HG03025 (cell line): ENCODE data around the gene FAM120AOS.
"Not testable (repeated sequence)": the region's sequence is repeated elsewhere in the genome, so short reads cannot be mapped to it uniquely, and the experiment has no call there.

ENCODE experiments used
- ATAC-seq: cut with Tn5 transposase; IDR thresholded peaks from one replicate; pipeline ENCODE4 v1.9.1; 2021; ENCODE audit warnings: mild to moderate bottlenecking, moderate library complexity; ENCODE audit not compliant: unreplicated experiment, low FRiP score

FAM120AOS gene

DNA sequence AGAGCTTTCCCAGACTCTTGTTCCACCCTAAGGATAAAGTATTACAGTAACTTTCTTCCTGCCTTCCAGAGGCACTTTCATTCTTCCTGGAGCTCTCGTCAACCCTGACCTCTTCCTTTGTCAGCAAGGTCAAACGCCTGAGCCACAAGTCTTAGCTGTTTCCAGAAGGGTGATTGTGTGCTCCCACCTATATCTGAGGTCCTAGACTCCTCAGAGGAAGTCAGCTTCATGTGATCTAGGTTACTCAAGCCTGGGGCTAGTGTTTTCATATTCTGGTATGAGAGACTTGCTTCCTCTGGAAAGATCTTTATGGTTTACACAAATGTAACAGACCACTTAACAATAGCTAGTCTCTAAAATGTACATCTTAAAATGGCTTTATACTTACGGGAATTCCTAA is 7.3 kb downstream of the FAM120AOS start:
- ATAC-seq: no peak

DNA sequence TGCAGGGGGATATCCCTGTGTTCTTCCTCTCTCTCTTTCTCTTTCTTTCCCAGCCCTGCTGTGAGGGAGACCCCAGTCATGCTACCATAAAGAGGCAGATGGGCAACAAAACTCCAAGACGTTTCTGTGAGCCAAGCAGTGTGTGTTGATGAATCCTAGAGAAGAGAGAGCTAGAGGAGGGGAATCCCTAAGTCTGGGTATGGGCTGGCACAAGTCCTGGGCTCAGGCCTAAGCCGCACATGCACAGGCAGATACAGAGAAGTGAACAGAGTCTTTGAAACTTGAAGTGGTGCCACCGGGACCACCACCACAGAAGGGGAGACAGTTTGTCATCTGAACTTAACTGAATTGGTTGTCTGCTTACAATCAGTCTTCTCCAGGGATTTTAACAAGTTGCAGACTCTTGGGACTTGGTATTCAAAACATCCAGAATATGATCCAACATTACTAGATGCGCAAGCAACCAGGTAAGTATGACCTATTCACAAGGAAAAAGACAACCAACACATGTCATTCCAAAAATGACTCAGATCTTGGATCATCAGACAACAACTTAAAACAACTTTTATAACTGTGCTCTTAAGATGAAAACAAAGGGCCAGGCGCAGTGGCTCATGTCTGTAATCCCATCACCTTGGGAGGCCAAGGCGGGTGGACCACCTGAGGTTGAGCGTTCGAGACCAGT is 12.3 kb downstream of the FAM120AOS start:
- ATAC-seq: no peak

DNA sequence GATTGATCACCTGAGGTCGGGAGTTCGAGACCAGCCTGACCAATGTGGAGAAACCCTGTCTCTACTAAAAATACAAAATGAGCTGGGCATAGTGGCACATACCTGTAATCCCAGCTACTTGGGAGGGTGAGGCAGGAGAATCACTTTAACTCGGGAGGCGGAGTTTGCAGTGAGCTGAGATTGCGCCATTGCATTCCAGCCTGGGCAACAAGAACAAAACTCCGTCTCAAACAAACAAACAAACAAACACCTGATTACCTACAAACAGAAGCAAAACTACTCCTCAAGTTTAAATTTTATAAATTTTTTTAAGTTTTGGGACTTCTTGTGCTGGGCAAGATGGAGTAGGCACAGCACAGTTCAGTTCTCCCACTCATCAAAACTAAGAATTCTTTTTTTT is 14.1 kb downstream of the FAM120AOS start:
- not testable (repeated sequence) for ATAC-seq

DNA sequence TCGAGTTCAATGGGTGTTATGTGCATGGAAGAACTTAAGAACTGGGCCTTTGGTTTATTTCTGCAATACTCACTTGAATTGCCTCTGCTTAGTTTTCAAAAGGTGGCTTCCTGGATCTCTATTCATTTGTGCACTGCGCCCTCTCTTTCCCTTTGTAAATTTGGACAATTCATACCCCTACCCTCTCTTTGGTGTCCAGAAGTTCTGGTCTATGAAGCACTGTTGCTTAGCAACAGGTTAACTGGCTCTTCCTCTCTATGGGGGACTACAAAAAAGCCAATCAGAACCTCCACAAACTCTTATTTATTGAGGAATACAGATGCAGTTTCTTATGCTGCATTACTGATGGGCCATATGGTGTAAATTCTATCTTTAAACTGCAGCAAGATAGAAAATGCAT is 15.4 kb downstream of the FAM120AOS start:
- no peak for ATAC-seq

DNA sequence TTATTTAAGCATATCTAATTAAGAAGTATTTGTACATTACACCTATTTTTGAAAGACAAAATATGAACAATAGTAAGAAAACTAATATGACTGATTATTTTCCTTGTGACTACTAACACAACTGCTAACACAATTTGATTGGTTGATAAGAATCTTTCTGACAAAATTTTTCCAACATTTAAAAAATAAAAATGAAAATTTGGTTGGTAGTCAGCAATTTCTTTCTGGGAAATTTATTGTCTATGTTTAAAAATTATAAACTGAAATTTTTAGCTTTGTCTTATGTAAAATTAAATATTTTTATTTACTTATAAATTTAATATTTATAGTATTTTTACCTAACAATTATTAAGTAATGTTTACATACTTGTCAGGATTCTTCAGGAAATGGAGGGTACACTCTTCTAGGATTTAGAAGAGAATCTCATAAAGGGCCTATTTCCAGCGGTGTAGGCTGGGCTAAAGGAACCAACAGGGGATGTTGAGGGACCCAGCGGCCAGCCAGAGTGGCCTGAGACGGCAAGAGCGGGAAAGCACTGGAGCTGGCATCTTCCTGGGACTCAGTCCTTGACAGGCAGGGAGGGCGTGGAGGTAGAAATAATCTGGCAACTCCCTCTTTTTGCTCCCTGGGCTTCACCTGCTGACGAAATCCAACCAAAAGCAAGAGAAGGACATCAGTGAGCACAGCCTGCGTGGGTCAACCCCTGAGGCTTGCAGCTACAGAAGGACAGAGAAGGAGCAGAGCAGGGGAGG is 16.6 kb downstream of the FAM120AOS start:
- no peak for ATAC-seq

DNA sequence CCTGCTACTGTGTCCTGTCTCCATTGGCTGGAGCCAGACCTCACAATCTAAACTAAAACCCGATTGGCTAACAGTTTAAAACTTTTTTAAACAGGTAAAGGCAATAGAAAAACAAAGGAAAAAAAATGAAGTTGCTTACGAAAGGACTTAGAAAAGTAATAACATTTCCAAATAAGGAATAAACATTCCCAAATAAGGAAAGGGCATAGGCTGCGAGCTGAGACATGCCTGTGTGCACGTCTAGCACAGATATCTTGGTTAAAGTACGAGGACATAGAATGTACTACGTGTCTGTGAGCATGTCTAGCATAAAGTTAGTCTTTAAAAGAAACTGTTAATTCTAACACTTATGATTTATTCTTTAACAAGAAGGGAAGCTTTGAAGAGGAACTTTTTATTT is 17.2 kb downstream of the FAM120AOS start:
- ATAC-seq: no peak

DNA sequence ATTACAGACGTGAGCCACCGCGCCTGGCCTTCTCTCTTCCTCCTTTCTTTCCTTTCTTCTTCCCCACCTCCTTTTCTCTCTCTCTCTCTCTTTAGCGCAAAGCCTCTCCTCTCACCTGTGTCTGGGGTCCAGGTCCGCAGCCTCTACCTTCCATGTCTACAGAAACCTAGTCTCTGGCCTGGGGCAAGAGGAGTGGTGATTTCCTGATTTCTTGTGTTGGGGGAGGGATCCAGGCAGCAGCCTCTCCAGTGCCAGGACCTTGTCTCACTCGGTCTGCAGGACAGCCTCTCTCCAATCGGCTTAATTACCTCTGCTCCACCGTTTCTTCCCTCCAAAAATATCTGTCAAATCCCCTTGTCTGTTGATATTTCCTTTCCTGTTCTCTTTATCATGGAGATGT is 18.0 kb downstream of the FAM120AOS start:
- ATAC-seq: no peak

DNA sequence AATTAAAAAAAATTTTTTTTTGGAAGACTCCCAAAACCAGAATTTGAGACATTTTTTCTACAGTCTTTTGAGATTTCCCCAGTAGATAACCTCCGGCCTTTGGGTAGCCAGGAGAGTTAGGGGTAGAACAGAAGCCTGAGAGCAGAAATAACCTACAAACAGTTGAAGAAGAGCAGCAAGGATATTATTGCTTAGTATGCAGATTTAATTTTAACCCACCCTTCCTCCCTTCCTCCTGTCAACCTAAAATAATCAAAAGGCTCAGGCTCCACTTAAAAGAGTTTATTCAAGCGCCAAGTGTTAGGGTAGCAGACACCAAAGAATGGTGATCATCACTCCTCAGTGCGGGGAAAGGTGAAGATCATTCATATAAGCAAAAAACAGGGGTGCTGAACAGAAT is 19.3 kb downstream of the FAM120AOS start:
- ATAC-seq: no peak

DNA sequence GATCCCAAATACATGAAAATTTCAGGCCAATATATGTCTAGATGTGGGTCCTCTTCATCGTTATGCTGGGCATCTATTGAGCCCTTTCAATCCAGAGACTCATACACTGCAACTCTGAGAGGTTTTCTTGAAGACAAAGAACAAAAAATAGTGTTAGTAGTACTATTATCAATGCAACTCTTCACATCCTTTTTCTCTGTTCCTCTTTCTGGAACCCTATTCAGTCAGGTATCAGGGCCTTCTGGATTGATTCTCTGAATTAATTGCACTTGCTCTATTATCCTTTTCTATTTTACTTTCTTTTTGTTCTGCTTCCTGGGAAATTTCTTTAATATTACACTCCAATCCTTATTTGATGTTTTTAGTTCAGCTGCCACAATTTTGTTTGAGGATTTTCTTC is 20.4 kb downstream of the FAM120AOS start:
- ATAC-seq: no peak

DNA sequence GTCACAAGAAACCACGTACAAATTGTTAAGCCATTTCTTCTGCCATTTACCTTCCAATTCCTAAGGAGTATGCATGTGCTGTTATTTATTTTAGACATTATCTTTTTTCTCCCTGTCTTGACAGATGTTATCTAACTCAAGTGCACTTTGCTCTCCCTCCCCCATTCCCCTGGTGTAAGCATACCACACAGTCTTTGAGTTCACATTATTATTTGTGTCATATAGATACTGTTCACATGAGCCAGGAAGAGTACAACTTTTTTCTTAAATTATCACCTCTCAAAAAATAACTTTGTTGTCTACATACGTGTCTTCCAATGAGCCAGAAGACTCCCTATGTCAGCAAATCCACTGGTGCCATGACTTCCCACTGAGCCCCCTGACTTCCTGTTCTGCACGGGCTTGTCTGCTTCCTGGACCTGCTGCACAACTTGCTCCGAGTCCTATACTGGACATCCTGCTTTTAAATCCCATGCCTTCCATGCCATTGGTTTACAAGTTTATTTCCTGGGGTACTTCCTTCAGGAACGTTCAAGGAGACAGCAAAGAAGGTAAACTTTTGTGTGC is 21.8 kb downstream of the FAM120AOS start:
- no peak for ATAC-seq

DNA sequence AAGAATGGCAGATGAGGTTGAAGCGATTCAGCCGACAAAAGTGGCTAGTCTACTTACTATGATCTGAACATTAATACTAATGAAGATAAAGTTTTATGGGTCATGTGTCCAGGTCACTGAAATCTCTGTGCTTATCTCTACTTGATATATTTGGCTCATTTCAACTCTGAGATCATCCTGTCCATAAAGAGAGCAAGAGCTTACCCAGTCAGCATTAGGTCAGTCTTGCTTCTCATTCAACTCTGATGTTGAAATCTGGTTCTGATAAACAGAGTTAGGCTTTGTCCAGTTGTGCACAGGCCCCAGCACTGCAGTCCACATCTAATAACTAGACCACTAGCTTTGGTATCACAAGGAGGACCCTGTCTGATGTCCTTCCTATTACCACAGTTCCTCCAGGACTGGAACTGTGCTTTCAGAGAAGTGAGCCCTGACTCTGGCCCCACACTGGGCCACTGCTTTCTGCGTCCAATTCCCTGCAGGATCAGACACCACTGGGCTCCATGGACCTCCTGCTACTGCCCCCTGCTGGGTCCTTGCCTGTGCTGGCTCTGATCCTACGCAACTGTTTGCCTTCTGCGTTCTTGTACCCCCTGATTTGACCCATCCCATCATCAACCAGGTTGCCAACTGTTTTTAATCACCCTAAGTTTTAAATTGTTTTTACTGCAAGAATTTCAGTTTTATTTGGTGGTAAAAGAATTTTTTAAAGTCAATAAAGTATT is 25.6 kb downstream of the FAM120AOS start:
- ATAC-seq: no peak

DNA sequence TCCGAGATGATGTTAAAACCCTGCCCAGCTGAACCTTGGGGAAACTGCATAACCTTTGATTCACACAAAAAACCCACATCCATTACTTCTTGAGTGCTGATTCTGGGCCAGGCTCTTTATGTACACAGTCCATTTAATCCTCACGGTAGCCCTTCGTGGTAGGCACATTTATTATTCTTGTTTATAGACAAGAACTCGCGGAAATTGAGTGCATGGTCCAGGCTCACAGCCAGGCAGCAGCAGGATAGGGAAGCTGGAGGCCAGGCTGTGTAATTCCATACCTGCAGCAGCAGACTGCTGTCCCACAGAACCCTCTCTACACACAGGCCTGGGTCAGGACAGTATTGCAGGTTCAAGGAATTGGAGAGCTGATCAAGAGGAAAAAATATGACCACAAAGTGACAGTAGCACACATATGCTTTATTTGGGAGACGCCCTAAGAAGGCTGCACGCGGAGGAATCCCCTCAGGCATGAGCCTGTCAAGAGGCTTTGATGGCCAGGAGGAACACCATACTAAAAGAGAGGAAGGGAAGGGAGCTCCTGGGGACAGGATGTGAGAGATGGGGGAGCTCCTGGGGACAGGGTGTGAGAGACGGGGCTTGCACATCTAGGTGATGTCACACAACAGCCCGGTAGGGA is 30.3 kb downstream of the FAM120AOS start:
- ATAC-seq: no peak

DNA sequence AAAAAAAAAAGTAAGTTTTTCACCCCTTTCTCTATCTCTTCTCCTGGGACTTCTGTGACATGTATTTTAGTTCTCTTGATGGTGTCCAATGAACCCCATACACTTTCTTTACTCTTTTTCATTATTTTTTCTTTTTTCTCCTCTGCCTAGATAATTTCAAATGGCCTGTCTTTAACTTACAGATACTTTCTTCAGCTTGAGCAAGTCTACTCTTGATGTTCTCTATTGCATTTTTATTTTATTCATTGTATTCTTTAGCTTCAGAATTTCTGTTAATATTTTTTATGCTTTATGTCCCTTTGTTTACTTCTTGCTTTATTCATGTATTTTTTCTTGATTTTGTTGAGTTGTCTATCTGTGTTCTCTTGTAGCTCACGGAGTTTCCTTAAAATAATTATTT is 34.4 kb downstream of the FAM120AOS start:
- no peak for ATAC-seq

DNA sequence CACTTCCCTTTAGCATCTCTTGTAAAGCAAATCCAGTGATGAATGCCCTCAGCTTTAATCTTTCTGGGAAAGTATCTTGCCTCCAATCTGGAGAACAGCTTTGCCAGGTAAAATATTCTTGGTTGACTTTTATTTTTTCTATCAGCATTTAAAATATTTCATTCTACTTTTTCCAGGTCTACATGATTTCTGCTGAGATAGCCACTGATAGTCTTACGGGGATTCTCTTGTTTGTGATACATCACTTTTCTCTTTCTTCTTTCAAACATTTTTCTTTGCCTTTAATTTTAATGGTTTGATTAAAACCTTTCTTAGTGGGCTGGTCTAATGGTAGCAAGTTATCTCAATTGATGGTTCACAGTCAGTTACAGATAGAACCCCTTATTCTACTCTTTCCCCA is 35.8 kb downstream of the FAM120AOS start:
- ATAC-seq: no peak

DNA sequence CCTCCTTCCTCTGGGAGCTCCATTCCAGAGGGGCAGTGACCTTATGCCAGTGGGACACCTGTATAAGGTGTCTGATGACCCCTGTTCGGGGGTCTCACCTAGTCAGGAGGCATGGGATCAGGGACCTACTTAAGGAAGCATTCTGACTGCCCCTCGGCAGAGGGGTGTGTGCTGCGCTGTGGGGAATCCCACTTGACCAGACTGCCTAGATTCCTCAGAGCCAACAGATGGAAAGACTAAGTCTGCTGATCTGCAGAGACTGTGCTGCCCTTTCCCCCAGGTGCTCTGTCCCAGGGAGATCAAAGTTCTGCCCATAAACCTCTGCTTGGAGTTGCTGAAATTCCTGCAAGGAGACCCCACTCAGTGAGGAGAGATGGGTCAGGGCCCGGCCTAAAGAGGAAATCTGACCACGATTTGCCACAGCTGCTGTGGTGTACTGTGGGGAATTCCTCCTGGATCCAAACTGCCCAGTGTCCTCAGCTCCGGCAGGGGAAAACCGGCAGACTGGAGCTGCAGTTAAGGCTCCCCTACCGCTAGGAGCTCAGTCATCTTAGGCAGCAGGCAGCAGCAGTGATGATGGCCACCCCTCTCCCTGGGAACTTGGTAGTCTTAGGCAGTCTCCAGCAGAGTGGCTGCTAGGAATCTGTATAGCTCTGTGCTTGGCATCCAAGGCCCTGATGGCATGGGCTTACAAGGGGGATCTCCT is 36.7 kb downstream of the FAM120AOS start:
- no peak for ATAC-seq

DNA sequence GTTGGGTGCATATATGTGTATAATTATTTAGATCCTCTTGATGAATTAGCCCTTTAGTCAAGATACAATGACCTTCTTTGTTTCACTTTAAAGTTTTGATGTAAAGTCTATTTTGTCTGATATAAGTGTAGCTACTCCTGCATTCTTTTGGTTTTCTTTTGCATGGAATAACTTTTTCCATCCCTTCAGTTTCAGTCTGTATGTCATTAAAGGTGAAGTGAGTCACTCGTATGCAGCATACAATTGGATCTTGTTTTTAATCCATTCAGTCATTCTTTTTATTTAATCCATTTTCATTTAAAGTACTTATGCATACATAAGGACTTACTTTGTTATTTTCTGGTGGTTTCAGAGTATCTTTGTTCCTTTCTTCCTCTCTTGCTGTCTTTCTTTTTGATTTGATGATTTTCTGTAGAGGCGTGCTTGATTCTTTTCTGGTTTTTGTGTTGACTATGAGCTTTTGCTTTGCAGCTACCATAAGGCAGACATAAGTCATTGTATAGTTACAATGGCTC is 38.1 kb downstream of the FAM120AOS start:
- ATAC-seq: no peak

DNA sequence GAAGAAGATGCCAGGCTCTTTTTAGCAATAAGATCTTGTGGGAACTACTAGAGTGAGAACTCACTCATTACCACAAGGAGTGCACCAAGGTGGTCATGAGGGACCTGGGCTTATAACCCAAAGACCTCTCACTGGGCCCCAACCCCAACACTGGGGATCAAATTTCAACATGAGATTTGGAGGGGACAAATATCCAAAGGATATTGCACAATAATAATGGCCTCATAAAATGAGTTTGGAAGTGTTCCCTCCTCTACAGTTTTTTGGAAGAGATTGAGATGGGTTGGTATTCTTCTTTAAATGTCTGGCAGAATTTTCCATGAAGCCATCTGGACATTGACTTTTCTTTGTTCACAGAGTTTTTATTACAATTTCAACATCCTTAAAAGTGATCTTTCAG is 39.9 kb downstream of the FAM120AOS start:
- no peak for ATAC-seq

DNA sequence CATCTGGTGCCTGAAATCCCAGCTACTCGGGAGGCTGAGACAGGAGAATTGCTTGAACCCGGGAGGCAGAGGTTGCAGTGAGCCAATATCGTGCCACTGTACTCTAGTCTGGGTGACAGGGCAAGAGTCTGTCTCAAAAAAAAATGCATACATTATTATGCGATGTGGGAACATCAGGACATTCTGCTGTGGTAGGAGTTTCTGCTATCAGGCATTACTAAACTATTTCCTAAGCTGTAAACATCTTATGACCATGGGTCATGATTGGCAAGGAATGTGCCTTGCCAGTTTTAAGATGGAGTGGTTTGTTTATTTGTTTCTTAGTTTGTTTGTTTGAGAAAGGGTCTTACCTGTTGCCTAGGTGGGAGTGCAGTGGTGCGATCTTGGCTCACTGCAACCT is 47.0 kb downstream of the FAM120AOS start:
- ATAC-seq: no peak

DNA sequence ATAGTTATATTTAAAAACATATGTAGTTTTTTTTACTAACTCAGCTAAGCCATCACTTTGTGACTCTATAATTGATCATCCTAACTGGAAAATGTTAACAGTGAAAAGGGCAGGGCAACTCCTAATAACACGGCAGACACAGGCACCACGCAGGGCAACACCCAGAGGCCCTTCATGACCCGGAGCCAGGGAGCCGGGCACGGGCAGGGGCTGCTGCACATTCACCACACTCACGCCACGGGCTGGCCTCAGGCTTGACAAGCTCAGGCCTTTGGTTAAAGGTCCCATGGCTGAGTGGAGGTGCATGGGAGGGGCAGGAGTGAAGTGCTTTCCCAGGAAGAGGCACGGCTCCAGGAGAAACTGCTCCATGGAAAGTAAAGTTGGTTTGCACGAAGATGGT is 54.9 kb downstream of the FAM120AOS start:
- ATAC-seq: no peak
